Hepatocyte (in vitro differentiated cells): Measurements from ENCODE around the gene NPHP1.

Experiments used
- CTCF ChIP-seq: fragments of 200-600 bp; sonication (generic); IDR thresholded peaks from 2 replicates; pipeline ENCODE4 v1.5.1; 2016; ENCODE audit warnings: antibody characterized with exemption, mild to moderate bottlenecking; ENCODE audit not compliant: poor library complexity
- EZH2 ChIP-seq: fragments of 200-600 bp; sonication (generic); IDR thresholded peaks from 2 replicates; pipeline ENCODE4 v1.6.1; 2016; ENCODE audit warnings: antibody characterized with exemption, mild to moderate bottlenecking, borderline replicate concordance
- EZH2phosphoT487 ChIP-seq: fragments of 200-600 bp; sonication (generic); IDR thresholded peaks from one replicate; pipeline ENCODE4 v1.6.1; 2018; ENCODE audit warnings: antibody characterized with exemption, mild to moderate bottlenecking, low read depth, moderate library complexity; ENCODE audit not compliant: unreplicated experiment, severe bottlenecking

- TF ChIP-seq CTCF (no peak), EZH2phosphoT487 (no peak), EZH2 (no peak)
These were observed 83.2 kb downstream of the NPHP1 start for GRCh38 chr2:110121592-110121991.
